GM21737 (cell line): Measurements from ENCODE around the gene PLXDC2.

Experiments
- ATAC-seq: cut with Tn5 transposase; IDR thresholded peaks from one replicate; pipeline ENCODE4 v1.9.1; 2021; ENCODE audit warnings: mild to moderate bottlenecking, moderate library complexity; ENCODE audit not compliant: unreplicated experiment

The PLXDC2 gene

GRCh38 chr10:19932806-19933371, 116.7 kb downstream of the PLXDC2 start:
- no peak for ATAC-seq

GRCh38 chr10:19933772-19934171, 117.5 kb downstream of the PLXDC2 start:
- ATAC-seq = no peak

GRCh38 chr10:19935176-19935575, 118.9 kb downstream of the PLXDC2 start:
- no peak for ATAC-seq

- no peak for ATAC-seq
Observed at GRCh38 chr10:19936289-19936688, 120.1 kb downstream of the PLXDC2 start.

GRCh38 chr10:19937989-19938388, 121.8 kb downstream of the PLXDC2 start:
- no peak for ATAC-seq

- ATAC-seq = no peak
Observed at GRCh38 chr10:19941206-19941880, 125.1 kb downstream of the PLXDC2 start.

- no peak for ATAC-seq
Observed at GRCh38 chr10:19944911-19945663, 128.9 kb downstream of the PLXDC2 start.

GRCh38 chr10:19946245-19946644, 130.0 kb downstream of the PLXDC2 start:
- ATAC-seq = no peak

- no peak for ATAC-seq
Observed at GRCh38 chr10:19946791-19947190, 130.6 kb downstream of the PLXDC2 start.

GRCh38 chr10:19947215-19947614, 131.0 kb downstream of the PLXDC2 start:
- ATAC-seq = no peak

GRCh38 chr10:19947656-19948055, 131.4 kb downstream of the PLXDC2 start:
- ATAC-seq = no peak

- ATAC-seq = no peak
Observed at GRCh38 chr10:19952224-19953010, 136.2 kb downstream of the PLXDC2 start.

GRCh38 chr10:19954601-19955000, 138.4 kb downstream of the PLXDC2 start:
- no peak for ATAC-seq

GRCh38 chr10:19956516-19957032, 140.3 kb downstream of the PLXDC2 start:
- ATAC-seq = no peak

- ATAC-seq = peak; percentile 99
Observed at GRCh38 chr10:19958787-19959186, 142.6 kb downstream of the PLXDC2 start.

- ATAC-seq = no peak
Observed at GRCh38 chr10:19961076-19962053, 145.1 kb downstream of the PLXDC2 start.

- ATAC-seq = no peak
Observed at GRCh38 chr10:19964625-19965024, 148.4 kb downstream of the PLXDC2 start.

GRCh38 chr10:19966751-19967150, 150.5 kb downstream of the PLXDC2 start:
- no peak for ATAC-seq

- ATAC-seq = no peak
Observed at GRCh38 chr10:19967981-19968380, 151.7 kb downstream of the PLXDC2 start.

GRCh38 chr10:19968745-19969144, 152.5 kb downstream of the PLXDC2 start:
- ATAC-seq = no peak
